Measurements from ENCODE around the gene HDAC4.

HDAC4 gene

GRCh38 chr2:239009589-239009961 lies 391.2 kb downstream of the HDAC4 start:
- in situ Hi-C loops (cut with MboI; ENCODE audit: low sequenced_read_pairs, unreplicated experiment): no loop called here
- TF ChIP-seq CTCF (IDR thresholded peaks at IDR 0.05; ENCODE audit: borderline replicate concordance, control extremely low read depth, extremely low read depth, insufficient read depth, missing control alignments): no peak
- DNase-seq (ENCODE audit: low spot score): no peak

GRCh38 chr2:239008677-239009588 lies 391.9 kb downstream of the HDAC4 start:
- no peak for TF ChIP-seq CTCF (IDR thresholded peaks at IDR 0.05; ENCODE audit: borderline replicate concordance, control extremely low read depth, extremely low read depth, insufficient read depth, missing control alignments)
- DNase-seq (ENCODE audit: low spot score): no peak
- in situ Hi-C loops (cut with MboI; ENCODE audit: low sequenced_read_pairs, unreplicated experiment): no loop called here

- no peak for TF ChIP-seq CTCF (IDR thresholded peaks at IDR 0.05; ENCODE audit: borderline replicate concordance, control extremely low read depth, extremely low read depth, insufficient read depth, missing control alignments)
- no peak for DNase-seq (ENCODE audit: low spot score)
- in situ Hi-C loops (cut with MboI; ENCODE audit: low sequenced_read_pairs, unreplicated experiment): no loop called here
Observed at GRCh38 chr2:239008004-239008403, 392.8 kb downstream of the HDAC4 start.

GRCh38 chr2:239006622-239007285 lies 394.1 kb downstream of the HDAC4 start:
- no peak for DNase-seq (ENCODE audit: low spot score)
- in situ Hi-C loops (cut with MboI; ENCODE audit: low sequenced_read_pairs, unreplicated experiment): no loop called here

GRCh38 chr2:239005586-239005985 lies 395.2 kb downstream of the HDAC4 start:
- in situ Hi-C loops (cut with MboI; ENCODE audit: low sequenced_read_pairs, unreplicated experiment): no loop called here
- TF ChIP-seq CTCF (IDR thresholded peaks at IDR 0.05; ENCODE audit: borderline replicate concordance, control extremely low read depth, extremely low read depth, insufficient read depth, missing control alignments): no peak
- DNase-seq (ENCODE audit: low spot score): no peak

More at GRCh38 chr2:239006622-239007285, 394.1 kb downstream of the HDAC4 start:
- no peak for TF ChIP-seq CTCF (IDR thresholded peaks at IDR 0.05; ENCODE audit: borderline replicate concordance, control extremely low read depth, extremely low read depth, insufficient read depth, missing control alignments)

- TF ChIP-seq CTCF (IDR thresholded peaks at IDR 0.05; ENCODE audit: borderline replicate concordance, control extremely low read depth, extremely low read depth, insufficient read depth, missing control alignments): no peak
- no peak for DNase-seq (ENCODE audit: low spot score)
- in situ Hi-C loops (cut with MboI; ENCODE audit: low sequenced_read_pairs, unreplicated experiment): no loop called here
Observed at GRCh38 chr2:239004274-239005015, 396.4 kb downstream of the HDAC4 start.

Data from GM13976 (cell line).